Colonic mucosa (tissue), 4 donors: Measurements from ENCODE around the gene EYS. TPM values are rescaled to one million over a fixed set of nuclear protein-coding genes. Genes with fewer than 3 reads are reported as not detected.

Experiments used
- DNase-seq: peaks from one replicate; pipeline ENCODE4 v3.0.0-alpha.2; 2020
- H3K27ac ChIP-seq: fragments of 200-600 bp; one replicate; pipeline ENCODE4 v1.8.0; 2021
- H3K27me3 ChIP-seq: fragments of 200-600 bp; one replicate; pipeline ENCODE4 v1.8.0; 2021
- H3K36me3 ChIP-seq: fragments of 200-600 bp; one replicate; pipeline ENCODE4 v1.8.0; 2021
- H3K4me1 ChIP-seq: fragments of 200-600 bp; one replicate; pipeline ENCODE4 v1.8.0; 2021; ENCODE audit warnings: mild to moderate bottlenecking
- H3K4me3 ChIP-seq: fragments of 200-600 bp; one replicate; pipeline ENCODE4 v1.8.0; 2021
- H3K9ac ChIP-seq, 2 donors: one replicate each; pipeline ENCODE4 v1.7.0; 2013; ENCODE audit warnings: control low read depth in 2 of 2, low read depth in 2 of 2, low read length in 2 of 2
- H3K9me3 ChIP-seq: fragments of 200-600 bp; one replicate; pipeline ENCODE4 v1.8.0; 2021
- CTCF ChIP-seq: fragments of 200-600 bp; IDR thresholded peaks from one replicate; pipeline ENCODE4 v1.8.0; 2022; ENCODE audit warnings: antibody characterized with exemption, mild to moderate bottlenecking
- intact Hi-C: fragments of 100-400 bp; cut with DNase I; formaldehyde crosslinking; loops from one replicate; pipeline ENCODE4 v1.14.1; 2022
- total RNA-seq, 2 donors: library from RNA; stranded (reverse); fragmentation: NEBNext Ultra II Directional in 1 of 2; extraction: Animal tissue kit (Norgen Biotek cat#: 25700) in 1 of 2; gene quantifications; one replicate each; pipeline ENCODE4 v1.2.1, GENCODE V29; 2021
- donor health status: healthy.
- donor health status: DM: no; HTN: no; CAD: no.
- donor health status: DM: no; HTN: no; CAD: no.

EYS gene
- total RNA-seq, 2 donors from 2014 or later = 0.64 to 0.82 TPM

- Histone ChIP-seq H3K9me3 (no peaks in the 10 kb centered on the region), H3K36me3 (no peaks in the 10 kb centered on the region), H3K9ac (no peak overlapping the region), H3K27ac (no peak overlapping the region), H3K4me1 (no peaks in the 10 kb centered on the region), H3K4me3 (no peak overlapping the region), H3K27me3 (no peaks in the 10 kb centered on the region)
- intact Hi-C loops = no loop called here
- DNase-seq = no peak
- TF ChIP-seq CTCF = no peak
Measured at GRCh38 chr6:63883597-63883996, 1823.4 kb downstream of the EYS start.

- no peaks in the 10 kb centered on the region for H3K27me3 ChIP-seq
- no peak for TF ChIP-seq CTCF
- intact Hi-C loops = no loop called here
- H3K27ac ChIP-seq = no peak overlapping the region
- no peaks in the 10 kb centered on the region for H3K36me3 ChIP-seq
- H3K9ac ChIP-seq = no peak overlapping the region
- H3K9me3 ChIP-seq = no peaks in the 10 kb centered on the region
- no peaks in the 10 kb centered on the region for H3K4me1 ChIP-seq
- H3K4me3 ChIP-seq = no peak overlapping the region
- no peak for DNase-seq
Measured at GRCh38 chr6:63882208-63882607, 1824.8 kb downstream of the EYS start.

DNA sequence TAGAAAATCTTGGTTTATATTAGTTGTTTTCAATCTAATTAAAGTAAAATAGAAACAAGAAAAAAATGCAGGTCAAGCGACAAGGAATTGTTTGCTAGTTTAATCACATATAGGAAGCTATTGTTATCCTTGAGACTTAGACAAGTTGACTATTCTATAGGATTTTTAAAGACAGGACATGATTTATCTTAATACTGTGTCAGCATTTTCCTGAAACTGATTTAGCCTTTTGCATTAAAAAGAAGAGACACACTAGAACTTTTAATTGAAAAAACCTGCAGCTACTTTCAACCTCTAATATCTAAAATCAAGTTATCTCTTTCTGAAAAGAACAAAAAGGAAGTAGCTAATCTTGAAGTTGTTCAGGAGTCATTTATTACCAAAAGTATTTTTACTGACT is 1825.2 kb downstream of the EYS start:
- Histone ChIP-seq H3K9ac (no peak overlapping the region), H3K27ac (no peak overlapping the region), H3K9me3 (no peaks in the 10 kb centered on the region), H3K36me3 (no peaks in the 10 kb centered on the region), H3K27me3 (no peaks in the 10 kb centered on the region), H3K4me1 (no peaks in the 10 kb centered on the region), H3K4me3 (no peak overlapping the region)
- DNase-seq = no peak
- intact Hi-C loops = no loop called here
- no peak for TF ChIP-seq CTCF

DNA sequence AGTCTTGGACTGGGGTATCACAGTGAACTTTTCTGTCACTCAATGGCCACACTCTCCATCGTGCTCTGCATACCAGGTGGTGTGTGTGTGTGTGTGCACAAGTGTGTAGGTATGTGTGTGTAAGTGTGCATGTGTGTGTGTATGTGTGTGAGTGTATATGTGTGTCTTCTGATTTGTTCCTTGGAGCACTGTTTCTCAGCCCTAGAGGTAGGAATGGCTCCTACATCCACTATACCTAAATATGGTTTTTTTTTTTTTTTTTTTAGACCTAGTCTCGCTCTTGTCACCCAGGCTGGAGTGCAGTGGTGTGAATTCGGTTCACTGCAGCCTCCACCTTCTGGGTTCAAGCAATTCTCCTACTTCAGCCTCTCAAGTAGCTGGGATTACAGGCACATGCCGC is 1834.8 kb downstream of the EYS start:
- DNase-seq = no peak
- Histone ChIP-seq H3K4me1 (no peaks in the 10 kb centered on the region), H3K9ac (no peak overlapping the region), H3K36me3 (no peaks in the 10 kb centered on the region), H3K27me3 (no peaks in the 10 kb centered on the region), H3K4me3 (no peak overlapping the region), H3K27ac (no peak overlapping the region), H3K9me3 (no peaks in the 10 kb centered on the region)
- no peak for TF ChIP-seq CTCF
- intact Hi-C loops = no loop called here

GRCh38 chr6:63868351-63868750 is 1838.7 kb downstream of the EYS start:
- Histone ChIP-seq H3K36me3 (no peaks in the 10 kb centered on the region), H3K4me1 (no peaks in the 10 kb centered on the region), H3K4me3 (no peak overlapping the region), H3K27me3 (no peaks in the 10 kb centered on the region), H3K9me3 (no peaks in the 10 kb centered on the region), H3K27ac (no peak overlapping the region), H3K9ac (no peak overlapping the region)
- intact Hi-C loops = no loop called here
- TF ChIP-seq CTCF = no peak
- DNase-seq = no peak
